Chondrocyte (in vitro differentiated cells): ENCODE data around the gene GGACT. TPM values are rescaled to one million over a fixed set of nuclear protein-coding genes. Genes with fewer than 3 reads are reported as not detected.
"Not testable (repeated sequence)": the region's sequence is repeated elsewhere in the genome, so short reads cannot be mapped to it uniquely, and the experiment has no call there.

ENCODE experiments used
- DNase-seq: peaks from one replicate; pipeline ENCODE4 v3.0.0; 2021; ENCODE audit warnings: mixed read lengths, low spot score
- H3K27ac Mint-ChIP-seq: one replicate; pipeline ENCODE4 v1.8.0; 2021; ENCODE audit warnings: mild to moderate bottlenecking, moderate library complexity, mixed read lengths; ENCODE audit not compliant: unreplicated experiment
- H3K27me3 Mint-ChIP-seq: 2 replicates; pipeline ENCODE4 v1.8.0; 2021; ENCODE audit warnings: low read depth, mixed read lengths
- H3K36me3 Mint-ChIP-seq: 2 replicates; pipeline ENCODE4 v1.8.0; 2021; ENCODE audit warnings: low read depth, mixed read lengths
- H3K4me1 Mint-ChIP-seq: 2 replicates; pipeline ENCODE4 v1.8.0; 2021; ENCODE audit warnings: low read depth, mild to moderate bottlenecking, mixed read lengths
- H3K4me3 Mint-ChIP-seq: one replicate; pipeline ENCODE4 v1.8.0; 2021; ENCODE audit warnings: mild to moderate bottlenecking, moderate library complexity, mixed read lengths; ENCODE audit not compliant: unreplicated experiment
- H3K9me3 Mint-ChIP-seq: 2 replicates; pipeline ENCODE4 v1.8.0; 2021; ENCODE audit warnings: low read depth, mixed read lengths
- total RNA-seq: library from RNA; stranded (reverse); gene quantifications from 3 replicates; pipeline ENCODE4 v1.2.1, GENCODE V29; 2021
- TF ChIP-seq, protein P1 (sequence below): fragments of 200-600 bp; sonication (generic); IDR thresholded peaks from 2 replicates; pipeline ENCODE4 v1.5.0; 2021; ENCODE audit warnings: antibody characterized with exemption, mild to moderate bottlenecking, moderate library complexity

Gene GGACT
- total RNA-seq, 1 donor from 2014 or later = 11.3 TPM

DNA sequence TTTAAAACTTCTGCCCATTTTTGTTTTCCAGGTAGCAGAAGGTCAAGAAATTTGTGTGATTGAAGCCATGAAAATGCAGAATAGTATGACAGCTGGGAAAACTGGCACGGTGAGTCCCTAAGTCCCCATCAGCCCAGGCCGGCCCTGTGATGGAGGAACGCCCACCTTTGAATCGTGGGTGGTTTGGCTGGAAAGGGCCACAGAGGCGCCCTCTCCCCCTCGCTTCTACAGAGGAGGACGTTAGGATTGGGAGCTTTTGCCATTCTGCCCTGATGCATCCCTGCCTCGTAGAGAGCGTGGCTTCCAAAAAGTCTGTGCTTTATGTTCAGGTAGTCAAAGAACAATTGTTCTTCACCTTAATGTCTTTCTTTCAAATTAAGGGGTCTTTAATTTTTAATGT is 60.9 kb downstream of the GGACT start:
- Mint-ChIP-seq H3K9me3 (no peaks in the 10 kb centered on the region), H3K4me1 (no peaks in the 10 kb centered on the region), H3K27ac (no peak overlapping the region), H3K4me3 (no peak overlapping the region), H3K36me3 (peaks cover 19% of the 10 kb centered on the region), H3K27me3 (no peaks in the 10 kb centered on the region)
- TF ChIP-seq, protein P1, sequence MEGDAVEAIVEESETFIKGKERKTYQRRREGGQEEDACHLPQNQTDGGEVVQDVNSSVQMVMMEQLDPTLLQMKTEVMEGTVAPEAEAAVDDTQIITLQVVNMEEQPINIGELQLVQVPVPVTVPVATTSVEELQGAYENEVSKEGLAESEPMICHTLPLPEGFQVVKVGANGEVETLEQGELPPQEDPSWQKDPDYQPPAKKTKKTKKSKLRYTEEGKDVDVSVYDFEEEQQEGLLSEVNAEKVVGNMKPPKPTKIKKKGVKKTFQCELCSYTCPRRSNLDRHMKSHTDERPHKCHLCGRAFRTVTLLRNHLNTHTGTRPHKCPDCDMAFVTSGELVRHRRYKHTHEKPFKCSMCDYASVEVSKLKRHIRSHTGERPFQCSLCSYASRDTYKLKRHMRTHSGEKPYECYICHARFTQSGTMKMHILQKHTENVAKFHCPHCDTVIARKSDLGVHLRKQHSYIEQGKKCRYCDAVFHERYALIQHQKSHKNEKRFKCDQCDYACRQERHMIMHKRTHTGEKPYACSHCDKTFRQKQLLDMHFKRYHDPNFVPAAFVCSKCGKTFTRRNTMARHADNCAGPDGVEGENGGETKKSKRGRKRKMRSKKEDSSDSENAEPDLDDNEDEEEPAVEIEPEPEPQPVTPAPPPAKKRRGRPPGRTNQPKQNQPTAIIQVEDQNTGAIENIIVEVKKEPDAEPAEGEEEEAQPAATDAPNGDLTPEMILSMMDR = no peak
- DNase-seq = no peak

DNA sequence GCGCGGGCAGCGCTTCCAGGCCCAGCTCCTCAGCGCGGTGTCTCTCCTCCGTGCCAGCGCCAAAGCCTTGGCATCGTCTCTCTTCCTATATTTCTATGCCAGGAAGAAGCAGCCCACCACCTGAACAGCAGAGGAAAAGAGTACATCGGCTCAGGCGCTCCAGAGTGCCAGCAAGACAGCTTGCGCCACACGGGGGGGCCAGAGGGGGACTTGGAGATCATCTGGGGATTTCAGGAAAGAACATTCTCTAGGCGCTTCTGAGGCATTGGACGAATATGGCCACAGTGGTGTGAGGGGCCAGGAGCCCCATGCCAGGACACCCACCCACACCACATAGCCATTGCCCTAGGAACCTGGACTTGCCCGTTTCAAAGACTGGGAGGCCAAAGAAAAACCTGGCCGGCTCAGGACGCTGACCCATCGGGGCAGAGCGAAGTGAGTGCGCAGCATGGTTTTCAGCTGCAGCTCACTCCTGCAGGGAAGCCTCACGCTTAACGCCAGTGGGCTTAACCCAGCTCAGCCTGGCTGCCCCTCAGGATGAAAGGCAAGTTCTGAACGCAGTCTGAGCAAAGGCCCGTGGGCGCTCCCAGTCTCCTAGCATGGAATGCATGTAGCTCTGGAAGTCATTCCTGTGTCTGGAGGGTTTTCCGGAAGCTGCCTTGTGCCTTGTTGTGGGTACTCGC is 62.1 kb downstream of the GGACT start:
- peaks cover 19% of the 10 kb centered on the region for H3K36me3 Mint-ChIP-seq
- H3K4me3 Mint-ChIP-seq = no peak overlapping the region
- H3K27ac Mint-ChIP-seq = no peak overlapping the region
- H3K4me1 Mint-ChIP-seq = peaks cover 3% of the 10 kb centered on the region
- no peak for DNase-seq
- no peaks in the 10 kb centered on the region for H3K9me3 Mint-ChIP-seq
- H3K27me3 Mint-ChIP-seq = no peaks in the 10 kb centered on the region
- TF ChIP-seq, protein P1 = no peak

DNA sequence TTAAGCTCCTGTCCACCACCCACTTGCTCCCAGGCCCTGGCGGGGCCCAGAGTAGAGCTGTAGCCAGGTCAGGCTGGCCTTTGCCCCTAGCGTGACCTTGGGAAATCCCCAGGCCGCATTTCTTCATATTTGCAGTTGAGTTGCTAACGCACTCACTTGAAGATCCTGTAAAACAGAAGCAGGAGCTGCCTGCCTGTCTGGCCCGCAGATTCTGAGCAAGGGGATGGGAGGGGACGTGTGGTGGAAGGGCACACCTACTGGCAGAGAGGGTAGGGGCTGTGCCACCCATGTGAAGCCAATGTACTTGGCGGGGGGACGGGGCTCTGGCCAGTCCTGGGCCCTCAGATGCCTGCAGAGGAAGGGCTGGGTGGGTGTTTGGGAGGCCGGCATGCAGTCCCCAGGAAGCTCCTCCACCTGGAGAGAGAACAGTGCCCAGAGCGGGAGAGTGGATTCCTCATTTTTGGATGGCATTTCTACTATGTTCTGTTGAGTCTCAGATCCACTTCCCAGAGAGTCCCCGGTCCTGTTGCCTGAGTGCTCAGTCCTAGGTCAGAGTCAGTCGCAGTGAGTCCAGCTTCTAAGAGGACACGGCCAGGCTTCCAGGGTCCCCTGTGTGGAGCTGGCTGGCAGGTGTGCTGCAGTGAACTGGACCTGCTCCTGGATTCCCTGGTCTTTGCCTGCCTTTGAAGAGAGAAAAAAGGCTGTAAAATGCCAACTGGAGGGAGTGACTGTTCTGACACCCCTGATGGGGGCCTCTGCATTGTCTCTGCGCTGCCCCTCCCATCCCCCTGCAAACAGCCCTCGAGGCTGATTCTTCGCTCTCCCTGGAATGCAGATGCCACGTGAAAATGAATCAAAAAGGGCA is 62.9 kb downstream of the GGACT start:
- no peak for DNase-seq
- H3K27me3 Mint-ChIP-seq = no peaks in the 10 kb centered on the region
- H3K4me3 Mint-ChIP-seq = no peak overlapping the region
- H3K36me3 Mint-ChIP-seq = peaks cover 19% of the 10 kb centered on the region
- H3K4me1 Mint-ChIP-seq = peaks cover 10% of the 10 kb centered on the region
- no peak overlapping the region for H3K27ac Mint-ChIP-seq
- no peaks in the 10 kb centered on the region for H3K9me3 Mint-ChIP-seq
- TF ChIP-seq, protein P1 = no peak

DNA sequence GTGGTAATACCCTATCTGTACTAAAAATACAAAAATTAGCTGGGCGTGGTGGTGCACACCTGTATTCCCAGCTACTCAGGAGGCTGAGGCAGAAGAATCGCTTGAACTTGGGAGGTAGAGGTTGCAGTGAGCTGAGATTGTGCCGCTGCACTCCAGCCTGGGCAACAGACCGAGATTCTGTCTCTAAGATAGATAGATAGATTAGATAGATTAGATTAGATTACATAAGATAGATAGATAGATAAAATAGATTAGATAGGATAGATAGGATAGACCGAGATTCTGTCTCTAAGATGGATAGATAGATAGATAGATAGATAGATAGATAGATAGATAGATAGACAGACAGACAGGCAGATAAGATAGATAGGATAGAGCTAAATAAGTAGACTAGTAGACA is 63.9 kb downstream of the GGACT start:
- H3K36me3 Mint-ChIP-seq = peaks cover 14% of the 10 kb centered on the region
- DNase-seq, H3K27me3 Mint-ChIP-seq, H3K27ac Mint-ChIP-seq, H3K9me3 Mint-ChIP-seq, H3K4me3 Mint-ChIP-seq, H3K4me1 Mint-ChIP-seq: not testable (repeated sequence)

DNA sequence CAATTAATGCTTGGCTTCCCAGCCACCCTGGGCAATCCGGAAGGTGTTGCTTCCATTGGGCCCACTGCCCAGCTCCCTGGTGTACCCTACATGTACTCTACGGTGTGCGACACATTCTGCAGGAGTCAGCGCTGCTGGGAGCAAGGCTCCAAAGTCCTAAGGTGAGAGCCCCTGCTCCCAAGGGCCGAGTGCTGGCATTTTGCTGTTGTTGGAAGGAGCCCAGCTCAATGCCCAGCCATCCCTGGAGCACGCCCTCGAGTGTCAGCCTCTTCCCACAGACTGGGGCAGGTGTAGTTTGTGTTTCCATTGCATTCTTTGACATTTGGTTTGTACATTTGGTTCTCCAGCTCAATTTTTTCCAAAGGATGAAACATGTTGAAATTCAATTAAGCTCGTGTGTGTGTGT is 64.6 kb downstream of the GGACT start:
- Mint-ChIP-seq H3K36me3 (peaks cover 9% of the 10 kb centered on the region), H3K9me3 (no peaks in the 10 kb centered on the region), H3K27ac (no peak overlapping the region), H3K4me3 (no peak overlapping the region), H3K4me1 (peaks cover 10% of the 10 kb centered on the region), H3K27me3 (no peaks in the 10 kb centered on the region)
- TF ChIP-seq, protein P1 = no peak
- no peak for DNase-seq
